HG02970 (cell line): ENCODE data around the gene SUPT5H.

Experiments used
- ATAC-seq: cut with Tn5 transposase; IDR thresholded peaks from one replicate; pipeline ENCODE4 v1.9.1; 2021; ENCODE audit warnings: mild to moderate bottlenecking, moderate library complexity, moderate number of reproducible peaks; ENCODE audit not compliant: unreplicated experiment, low FRiP score

The SUPT5H gene

DNA sequence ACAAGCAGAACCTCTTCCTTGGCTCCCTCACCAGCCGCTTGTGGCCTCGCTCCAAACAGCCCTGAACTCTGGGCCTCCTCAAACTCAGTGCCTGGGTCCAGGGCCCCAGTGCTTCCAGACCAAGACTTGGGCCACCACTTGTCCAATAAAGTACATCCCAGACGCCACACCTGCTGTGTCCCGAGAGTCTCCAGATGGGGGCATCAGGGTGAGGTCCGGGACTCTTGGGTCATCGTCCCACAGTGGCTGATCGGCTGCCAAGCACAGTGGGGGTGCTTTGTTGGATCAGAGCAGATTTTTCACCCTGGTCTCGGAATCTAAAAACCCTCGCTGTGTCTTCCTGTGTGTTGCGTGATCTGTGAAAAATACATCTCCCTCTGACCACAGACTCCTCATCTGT is 44.4 kb downstream of the SUPT5H start:
- ATAC-seq = no peak

DNA sequence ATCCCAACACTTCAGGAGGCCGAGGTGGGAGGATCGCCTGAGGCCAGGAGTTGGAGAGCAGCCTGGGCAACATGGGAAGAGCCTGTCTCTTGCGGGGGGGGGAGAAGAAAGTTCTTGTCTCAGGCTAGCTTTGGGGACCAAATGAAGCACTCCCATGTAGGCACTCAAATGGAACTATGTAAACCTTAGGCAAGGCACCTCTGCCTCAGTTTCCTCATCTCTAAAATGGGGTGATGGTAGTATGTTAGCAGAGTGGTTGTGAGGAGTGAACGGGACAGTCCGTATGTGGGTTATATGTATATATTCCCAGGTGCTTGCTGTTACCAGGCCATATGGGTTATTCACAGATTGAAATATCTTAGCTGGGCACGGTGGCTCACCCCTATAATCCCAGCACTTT is 46.8 kb downstream of the SUPT5H start:
- no peak for ATAC-seq

DNA sequence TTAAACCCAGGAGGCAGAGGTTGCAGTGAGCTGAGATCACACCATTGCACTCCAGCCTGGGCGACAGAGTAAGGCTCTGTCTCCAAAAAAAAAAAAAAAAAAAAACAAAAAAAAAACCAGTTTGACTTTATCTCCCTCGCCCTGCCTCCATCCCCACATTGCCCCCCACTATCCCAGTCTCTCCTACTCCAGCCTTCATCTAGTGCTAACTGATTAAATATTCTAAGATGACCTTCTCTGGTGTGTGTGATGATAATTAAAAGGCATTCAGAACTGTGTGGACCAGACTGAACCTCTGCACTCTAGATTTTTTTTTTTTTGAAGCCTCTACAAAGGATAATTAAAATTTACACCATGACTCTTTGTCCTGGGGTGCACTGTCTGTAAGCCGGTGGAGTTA is 47.4 kb downstream of the SUPT5H start:
- ATAC-seq = no peak

- no peak for ATAC-seq
These were observed 49.3 kb downstream of the SUPT5H start for GRCh38 chr19:39494661-39495060.

GRCh38 chr19:39496063-39496462 is 50.7 kb downstream of the SUPT5H start:
- no peak for ATAC-seq

- ATAC-seq = no peak
These were observed 52.3 kb downstream of the SUPT5H start for GRCh38 chr19:39497701-39497995.

DNA sequence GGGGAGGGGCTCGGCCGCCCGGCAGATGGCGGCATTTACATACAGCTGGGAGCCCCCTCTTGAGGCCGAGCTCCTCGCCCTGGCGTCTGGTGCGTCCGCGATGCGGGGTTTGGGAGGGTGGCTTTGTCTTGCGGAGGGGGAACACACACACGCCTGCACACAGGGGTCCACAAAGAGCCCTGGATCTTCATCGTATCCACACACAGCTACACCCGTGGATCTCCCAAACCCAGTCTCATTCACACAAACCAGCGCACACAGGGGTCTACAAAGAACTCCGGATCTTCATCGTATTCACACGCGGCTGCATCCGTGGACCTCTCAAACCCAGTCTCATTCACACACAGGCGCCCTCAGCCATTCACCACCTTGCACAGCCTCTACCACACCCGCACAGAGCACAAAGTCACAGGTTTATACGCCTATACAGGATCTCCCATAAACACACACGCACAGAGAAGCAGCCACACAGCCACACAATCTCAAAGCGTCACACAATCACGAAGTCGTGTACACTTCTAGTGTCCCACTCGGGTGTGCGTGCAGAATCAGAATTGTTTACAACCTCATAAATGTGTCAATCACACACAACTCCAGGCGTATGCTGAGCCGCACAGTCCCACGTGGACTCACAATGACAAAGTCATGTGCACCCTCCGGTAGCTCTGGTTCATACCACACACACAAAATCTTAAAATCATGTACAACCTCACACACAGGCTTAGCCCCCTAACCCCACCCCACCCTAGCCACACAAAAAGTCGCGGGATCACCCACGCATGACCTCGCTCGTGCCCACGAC is 52.8 kb downstream of the SUPT5H start:
- ATAC-seq = no peak

DNA sequence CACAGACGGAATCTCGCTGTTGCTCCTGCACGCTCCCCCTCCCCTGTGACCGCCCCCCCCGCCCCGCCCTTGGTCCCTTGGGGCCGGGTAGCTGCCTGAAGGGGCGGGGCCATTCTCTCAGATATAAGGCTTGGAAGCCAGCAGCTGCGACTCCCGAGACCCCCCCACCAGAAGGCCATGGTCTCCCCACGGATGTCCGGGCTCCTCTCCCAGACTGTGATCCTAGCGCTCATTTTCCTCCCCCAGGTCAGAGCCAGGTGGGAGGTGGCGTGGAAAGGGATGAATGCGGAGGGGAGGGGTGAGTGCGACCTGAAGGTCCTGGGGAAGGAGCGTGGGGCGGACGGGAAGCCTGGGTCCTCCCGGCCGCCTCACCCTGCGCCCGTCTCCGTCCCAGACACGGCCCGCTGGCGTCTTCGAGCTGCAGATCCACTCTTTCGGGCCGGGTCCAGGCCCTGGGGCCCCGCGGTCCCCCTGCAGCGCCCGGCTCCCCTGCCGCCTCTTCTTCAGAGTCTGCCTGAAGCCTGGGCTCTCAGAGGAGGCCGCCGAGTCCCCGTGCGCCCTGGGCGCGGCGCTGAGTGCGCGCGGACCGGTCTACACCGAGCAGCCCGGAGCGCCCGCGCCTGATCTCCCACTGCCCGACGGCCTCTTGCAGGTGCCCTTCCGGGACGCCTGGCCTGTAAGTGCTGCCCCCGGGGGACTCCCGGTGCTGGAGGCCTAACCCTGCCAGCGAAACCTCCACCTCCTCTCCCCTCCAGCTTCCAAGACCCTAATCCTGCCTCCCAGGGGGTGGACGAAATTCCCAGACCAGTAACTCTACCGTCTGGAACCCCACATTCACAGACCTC is 53.6 kb downstream of the SUPT5H start, which contains the start of gene DLL3:
Gene DLL3, plus strand, starts transcription at position 150 of the 845 bp plus-strand sequence. Its CDS starts 28 bp downstream, at position 178.
- ATAC-seq = no peak

DNA sequence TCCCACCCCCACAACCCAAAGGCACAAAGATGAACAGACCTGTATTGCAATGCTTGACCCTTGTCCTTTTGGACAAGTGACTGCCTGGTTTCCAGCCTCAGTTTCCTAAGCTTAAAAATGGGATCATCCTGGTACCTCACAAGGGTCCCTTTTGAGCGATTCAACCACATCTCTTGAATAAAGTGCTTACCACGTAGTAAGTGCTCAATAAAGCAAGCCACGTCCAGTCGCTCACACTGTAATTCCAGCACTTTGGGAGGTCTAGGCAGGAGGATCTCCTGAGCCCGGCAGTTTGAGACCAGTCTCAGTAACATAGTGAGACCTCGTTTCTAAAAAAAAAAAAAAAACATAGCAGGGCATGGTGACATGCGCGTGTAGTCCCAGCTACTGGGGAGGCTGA is 54.5 kb downstream of the SUPT5H start:
- no peak for ATAC-seq

DNA sequence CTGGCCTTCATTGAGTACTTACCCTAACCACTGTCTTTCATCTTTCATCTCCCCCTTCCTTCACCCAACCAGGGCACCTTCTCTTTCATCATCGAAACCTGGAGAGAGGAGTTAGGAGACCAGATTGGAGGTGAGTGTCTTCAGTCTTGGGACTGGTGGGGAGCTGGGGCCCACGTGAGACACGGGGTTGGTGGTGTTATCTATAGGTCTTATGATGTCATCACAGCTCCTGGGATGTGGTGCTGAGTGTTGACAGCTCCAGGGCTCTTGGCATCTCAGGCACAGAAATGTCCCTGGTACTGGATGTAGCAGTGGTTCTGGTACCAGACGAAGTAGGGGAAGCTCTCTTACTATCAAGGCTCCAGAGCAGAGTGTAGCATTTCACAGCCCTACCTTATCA is 55.2 kb downstream of the SUPT5H start:
- ATAC-seq = no peak

- ATAC-seq = no peak
These were observed 56.0 kb downstream of the SUPT5H start for GRCh38 chr19:39501340-39501739.

GRCh38 chr19:39502640-39503417 is 57.4 kb downstream of the SUPT5H start:
- no peak for ATAC-seq

DNA sequence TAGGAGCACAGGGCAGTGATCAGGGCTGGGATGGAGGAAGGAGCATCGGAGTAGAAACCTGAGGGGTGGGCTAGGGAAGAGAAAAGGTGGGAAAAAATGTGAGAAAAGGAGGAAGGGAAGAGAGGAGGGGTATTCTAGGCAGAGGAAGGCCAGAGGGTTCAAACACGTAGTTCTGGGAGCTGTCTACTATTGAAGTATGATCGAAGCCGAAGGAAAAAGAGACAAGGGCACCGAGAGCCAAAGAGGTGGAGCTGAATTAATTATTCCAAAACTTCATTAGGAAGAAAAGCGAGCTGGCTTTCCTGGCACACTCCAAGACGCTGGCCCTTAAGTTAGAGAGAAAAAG is 61.2 kb downstream of the SUPT5H start:
- ATAC-seq = no peak

DNA sequence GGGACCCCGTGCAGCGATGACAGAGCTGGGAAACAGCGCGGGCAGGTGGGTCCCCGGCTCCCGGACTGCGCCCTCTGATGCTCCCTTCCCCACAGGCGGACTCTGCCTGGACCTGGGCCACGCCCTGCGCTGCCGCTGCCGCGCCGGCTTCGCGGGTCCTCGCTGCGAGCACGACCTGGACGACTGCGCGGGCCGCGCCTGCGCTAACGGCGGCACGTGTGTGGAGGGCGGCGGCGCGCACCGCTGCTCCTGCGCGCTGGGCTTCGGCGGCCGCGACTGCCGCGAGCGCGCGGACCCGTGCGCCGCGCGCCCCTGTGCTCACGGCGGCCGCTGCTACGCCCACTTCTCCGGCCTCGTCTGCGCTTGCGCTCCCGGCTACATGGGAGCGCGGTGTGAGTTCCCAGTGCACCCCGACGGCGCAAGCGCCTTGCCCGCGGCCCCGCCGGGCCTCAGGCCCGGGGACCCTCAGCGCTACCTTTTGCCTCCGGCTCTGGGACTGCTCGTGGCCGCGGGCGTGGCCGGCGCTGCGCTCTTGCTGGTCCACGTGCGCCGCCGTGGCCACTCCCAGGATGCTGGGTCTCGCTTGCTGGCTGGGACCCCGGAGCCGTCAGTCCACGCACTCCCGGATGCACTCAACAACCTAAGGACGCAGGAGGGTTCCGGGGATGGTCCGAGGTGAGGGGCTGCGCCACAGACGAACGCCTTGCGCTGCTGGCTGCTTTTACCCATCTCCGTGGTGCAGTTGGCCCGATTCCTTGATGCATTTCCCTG is 61.7 kb downstream of the SUPT5H start:
- no peak for ATAC-seq

GRCh38 chr19:39507715-39508364 is 62.5 kb downstream of the SUPT5H start:
- no peak for ATAC-seq

DNA sequence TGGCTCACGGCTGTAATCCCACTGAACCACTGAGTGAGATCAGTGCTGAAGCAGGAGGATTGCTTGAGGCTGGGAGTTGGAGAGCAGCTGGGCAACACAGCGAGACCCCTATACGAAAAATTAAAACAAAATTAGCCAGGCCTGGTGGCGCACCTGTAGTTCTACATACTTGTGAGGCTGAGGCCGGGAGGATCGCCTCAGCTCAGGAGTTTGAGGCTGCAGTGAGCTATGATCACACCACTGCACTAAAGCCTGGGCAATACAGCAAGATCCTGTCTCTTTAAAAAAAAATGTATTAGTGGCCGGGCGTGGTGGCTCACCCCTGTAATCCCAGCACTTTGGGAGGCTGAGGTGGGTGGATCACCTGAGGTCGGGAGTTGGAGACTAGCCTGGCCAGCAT is 63.2 kb downstream of the SUPT5H start:
- ATAC-seq = no peak

- ATAC-seq = no peak
These were observed 63.9 kb downstream of the SUPT5H start for GRCh38 chr19:39509233-39509632.

DNA sequence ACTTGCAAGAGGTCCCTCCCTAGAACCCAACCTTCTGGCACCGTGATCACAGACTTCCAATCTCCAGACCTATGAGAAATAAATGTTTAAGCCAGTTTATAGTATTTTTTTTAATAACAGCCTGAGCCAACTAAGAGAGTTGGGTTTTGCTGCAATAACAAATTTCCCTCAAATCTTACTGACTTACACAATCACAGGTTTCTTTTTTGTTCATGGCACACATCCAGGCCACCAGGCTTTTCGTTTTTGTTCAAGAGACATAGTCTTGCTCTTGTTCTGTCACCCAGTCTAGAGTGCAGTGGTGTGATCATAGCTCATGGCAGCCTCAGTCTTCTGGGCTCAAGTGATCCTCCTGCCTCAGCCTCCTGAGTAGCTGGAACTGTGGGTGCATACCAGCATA is 67.6 kb downstream of the SUPT5H start:
- no peak for ATAC-seq

- ATAC-seq = no peak
These were observed 69.6 kb downstream of the SUPT5H start, which contains the start of gene SELENOV for GRCh38 chr19:39514840-39515550. Gene SELENOV (plus strand): TSS chr19:39515139. CDS start chr19:39515213, 74 bp downstream.
